GM23248 (cell line): ENCODE results near the gene KCNQ1OT1.

Source experiments
- EZH2 ChIP-seq: fragments of 200-600 bp; sonication (generic); IDR thresholded peaks from 2 replicates; pipeline ENCODE4 v1.6.1; 2018; ENCODE audit warnings: antibody characterized with exemption, mild to moderate bottlenecking; ENCODE audit not compliant: insufficient read depth, poor library complexity, severe bottlenecking
- EZH2phosphoT487 ChIP-seq: fragments of 200-600 bp; sonication (generic); IDR thresholded peaks from 2 replicates; pipeline ENCODE4 v1.6.1; 2018; ENCODE audit warnings: antibody characterized with exemption, moderate library complexity, mild to moderate bottlenecking, low read depth; ENCODE audit not compliant: insufficient read depth

DNA sequence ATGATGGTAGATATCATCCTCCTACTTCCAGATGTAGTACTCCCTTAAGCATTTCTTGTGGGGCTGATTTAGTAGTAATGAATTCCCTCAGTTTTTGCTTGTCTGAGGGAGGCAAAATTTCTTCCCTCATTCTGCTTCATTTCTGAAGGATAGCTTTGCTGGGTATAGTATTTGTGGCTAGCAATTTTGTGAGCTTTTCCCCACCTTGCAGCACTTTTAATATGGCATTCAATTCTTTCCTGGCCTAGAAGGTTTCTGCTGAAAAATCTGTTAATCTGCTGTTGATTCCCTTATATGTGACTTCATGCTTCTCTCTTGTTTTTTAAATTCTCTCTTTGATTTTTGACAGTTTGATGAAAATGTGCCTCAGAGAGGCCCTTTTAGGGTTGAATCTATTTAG is 50.4 kb downstream of the KCNQ1OT1 start:
- no peak for TF ChIP-seq EZH2
- no peak for TF ChIP-seq EZH2phosphoT487
